ENCODE results near the gene SULF2. TPM values are rescaled to one million over a fixed set of nuclear protein-coding genes. Genes with fewer than 3 reads are reported as not detected.

SULF2 gene
- total and polyA plus RNA-seq, 2 of the 4 experiments (the other 2 are of a cell fraction), result 0.54 to 0.77 TPM

GRCh38 chr20:47698142-47698541 lies 87.1 kb downstream of the SULF2 start:
- Histone ChIP-seq H3K18ac (ENCODE audit: low read depth, low read length) (no peak overlapping the region), H3K9me3 (ENCODE audit: control insufficient read depth, insufficient read depth, low read length) (peaks cover 7% of the 10 kb centered on the region; the same call in 1 of the 2 replicates), H3K4me3 (ENCODE audit: insufficient read depth, low read depth, low read length) (no peak overlapping the region), H3K27me3 (ENCODE audit: control insufficient read depth, insufficient read depth, low read length) (no peaks in the 10 kb centered on the region), H3K27ac (ENCODE audit: insufficient read depth, low read length) (no peak overlapping the region), H3K56ac (ENCODE audit: extremely low read depth, insufficient read depth, low read length) (no peak overlapping the region), H3K79me1 (ENCODE audit: low read depth in 1 of 2, low read length in 2 of 2) (no peaks in the 10 kb centered on the region), H3K9me1 (ENCODE audit: insufficient read depth, low read length) (no peaks in the 10 kb centered on the region), H3K23ac (ENCODE audit: low read depth, low read length) (no peak overlapping the region), H4K5ac (ENCODE audit: low read depth, low read length) (no peak overlapping the region), H3K14ac (replicated peaks; ENCODE audit: low read depth, low read length) (no peak overlapping the region), H4K20me1 (ENCODE audit: insufficient read depth, low read length) (no peaks in the 10 kb centered on the region), H3K4ac (ENCODE audit: low read depth, low read length) (no peak overlapping the region), H3K4me1 (ENCODE audit: control insufficient read depth, insufficient read depth, low read length) (no peaks in the 10 kb centered on the region; the same call in 1 of the 2 replicates), H2AK9ac (replicated peaks; ENCODE audit: low read depth, low read length, poor library complexity) (no peak overlapping the region), H2BK20ac (ENCODE audit: low read depth, low read length) (no peak overlapping the region), H2BK5ac (ENCODE audit: low read depth, low read length, poor library complexity, severe bottlenecking) (no peak overlapping the region), H2AFZ (replicated peaks; ENCODE audit: low read length, poor library complexity) (no peak overlapping the region), H3K4me2 (ENCODE audit: low read depth, low read length) (no peak overlapping the region), H3K9ac (ENCODE audit: low read depth, low read length) (no peak overlapping the region), H2AK5ac (ENCODE audit: low read depth, low read length) (no peak overlapping the region), H4K91ac (ENCODE audit: insufficient read depth, low read depth, low read length) (no peak overlapping the region), H4K8ac (ENCODE audit: low read depth in 2 of 2, low read length in 2 of 2) (no peak overlapping the region), H2BK15ac (ENCODE audit: low read depth, low read length) (no peak overlapping the region), H2BK120ac (ENCODE audit: low read depth, low read length) (no peak overlapping the region), H3K36me3 (ENCODE audit: control insufficient read depth, insufficient read depth, low read length) (no peaks in the 10 kb centered on the region)
- TF ChIP-seq CEBPB (IDR thresholded peaks at IDR 0.05; ENCODE audit: low read depth, low read length) (no peak), MAFK (IDR thresholded peaks at IDR 0.05; ENCODE audit: low read depth, low read length) (no peak), ELK1 (IDR thresholded peaks at IDR 0.05; ENCODE audit: borderline replicate concordance, low read depth, low read length) (no peak), SMC3 (IDR thresholded peaks at IDR 0.05; ENCODE audit: low read depth, low read length) (no peak), POLR2A (IDR thresholded peaks at IDR 0.05; ENCODE audit: low read depth, low read length) (no peak), CTCF (conservative IDR thresholded peaks at IDR 0.05; ENCODE audit: low read depth, low read length) (no peak), MXI1 (IDR thresholded peaks at IDR 0.05; ENCODE audit: borderline replicate concordance, low read depth, low read length) (no peak), NFE2L2 (IDR thresholded peaks at IDR 0.05; ENCODE audit: low read depth, low read length) (no peak), RCOR1 (IDR thresholded peaks at IDR 0.05; ENCODE audit: insufficient replicate concordance, low read length) (no peak)
- in situ Hi-C loops (cut with MboI; ENCODE audit: low sequenced_read_pairs) (no loop called here), dilution Hi-C loops (cut with HindIII; ENCODE audit: low sequenced_read_pairs, unreplicated experiment) (no loop called here), intact Hi-C loops (cut with micrococcal nuclease) (no loop called here)
- CTCF ChIA-PET, result no interaction called here
- ATAC-seq (ENCODE audit: low read depth) (no peak), DNase-seq (no peak)
- POLR2A ChIA-PET (ENCODE audit: unreplicated experiment), result no interaction called here
- no TSS peak for BruUV-seq (replicated peaks)
- 73% methylated on average over 3 of the region's 6 CpGs; no CpG with 5 or more reads in 1 of the 2 experiments for WGBS, 2 experiments (ENCODE audit: extremely low coverage in 2 of 2, insufficient read length in 1 of 2)

Measured in IMR-90 (cell line).